ACC112 (cell line): ENCODE results near the gene RBM42.

Source experiments
- H2AFZ ChIP-seq: fragments of 200-600 bp; sonication (generic); one replicate; pipeline ENCODE4 v1.6.0; 2017; ENCODE audit warnings: antibody characterized with exemption, low read length; ENCODE audit not compliant: unreplicated experiment
- H3K27ac ChIP-seq: fragments of 200-600 bp; sonication (generic); 2 replicates; pipeline ENCODE4 v1.5.1; 2014; ENCODE audit warnings: low read depth, mild to moderate bottlenecking, antibody characterized with exemption, low read length, moderate library complexity
- H3K27me3 ChIP-seq: fragments of 200-600 bp; sonication (generic); 2 replicates; pipeline ENCODE4 v1.6.1; 2014; ENCODE audit warnings: mild to moderate bottlenecking, antibody characterized with exemption, low read length, moderate library complexity, mixed read lengths; ENCODE audit not compliant: insufficient read depth
- H3K36me3 ChIP-seq: fragments of 200-600 bp; sonication (generic); 2 replicates; pipeline ENCODE4 v1.6.1; 2016; ENCODE audit warnings: mild to moderate bottlenecking, antibody characterized with exemption, low read length, moderate library complexity, mixed read lengths; ENCODE audit not compliant: insufficient read depth
- H3K4me1 ChIP-seq: fragments of 200-600 bp; sonication (generic); one replicate; pipeline ENCODE4 v1.6.1; 2016; ENCODE audit warnings: low read length, mixed read lengths; ENCODE audit not compliant: insufficient read depth, unreplicated experiment, control insufficient read depth
- H3K4me3 ChIP-seq: fragments of 200-600 bp; sonication (generic); 2 replicates; pipeline ENCODE4 v1.5.1; 2014; ENCODE audit warnings: mild to moderate bottlenecking, low read depth, low read length
- H3K79me2 ChIP-seq: fragments of 200-600 bp; sonication (generic); one replicate; pipeline ENCODE4 v1.6.0; 2016; ENCODE audit warnings: low read length; ENCODE audit not compliant: control insufficient read depth, unreplicated experiment, insufficient read depth

RBM42 gene

DNA sequence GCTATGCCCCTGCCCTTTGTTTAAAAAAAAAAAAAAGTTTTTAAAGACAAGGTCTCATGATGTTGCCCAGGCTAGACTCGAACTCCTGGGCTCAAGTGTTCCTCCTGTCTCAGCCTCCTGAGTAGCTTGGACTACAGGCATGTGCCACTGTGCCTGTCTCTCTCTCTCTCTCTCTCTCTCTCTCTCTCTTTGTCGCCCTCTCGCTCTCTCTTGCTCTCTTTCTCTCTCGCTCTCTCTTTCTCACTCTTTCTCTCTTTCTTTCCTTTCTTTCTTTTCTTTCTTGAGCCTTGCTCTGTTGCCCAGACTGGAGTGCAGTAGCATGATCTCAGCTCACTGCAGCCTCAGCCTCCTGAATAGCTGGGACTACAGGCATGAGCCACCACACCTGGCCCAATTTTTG is 26.8 kb downstream of the RBM42 start:
- Histone ChIP-seq H3K4me1 (no peaks in the 10 kb centered on the region), H3K79me2 (peaks cover 2% of the 10 kb centered on the region), H3K27me3 (no peaks in the 10 kb centered on the region), H3K36me3 (no peaks in the 10 kb centered on the region), H3K4me3 (no peak overlapping the region), H2AFZ (no peak overlapping the region), H3K27ac (no peak overlapping the region)

DNA sequence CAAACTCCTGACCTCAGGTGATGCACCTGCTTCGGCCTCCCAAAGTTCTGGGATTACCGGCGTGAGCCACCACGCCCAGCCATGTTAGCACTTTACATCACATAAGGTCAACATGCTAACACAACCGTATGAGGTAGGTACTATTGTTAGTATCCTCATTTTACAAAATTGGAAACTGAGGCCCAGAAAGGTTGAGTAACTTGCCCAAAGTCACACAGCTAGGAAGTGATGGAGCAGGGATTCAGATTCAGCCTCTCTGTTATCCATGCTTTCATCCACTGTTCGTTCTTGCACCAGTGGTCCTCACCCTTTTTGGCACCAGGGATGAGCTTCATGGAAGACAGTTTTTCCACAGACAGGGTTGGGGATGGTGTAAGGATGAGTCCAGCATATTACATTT is 27.9 kb downstream of the RBM42 start:
- no peaks in the 10 kb centered on the region for H3K4me1 ChIP-seq
- H3K4me3 ChIP-seq: no peak overlapping the region
- no peak overlapping the region for H3K27ac ChIP-seq
- H3K79me2 ChIP-seq: no peaks in the 10 kb centered on the region
- H3K36me3 ChIP-seq: no peaks in the 10 kb centered on the region
- no peaks in the 10 kb centered on the region for H3K27me3 ChIP-seq
- H2AFZ ChIP-seq: no peak overlapping the region

DNA sequence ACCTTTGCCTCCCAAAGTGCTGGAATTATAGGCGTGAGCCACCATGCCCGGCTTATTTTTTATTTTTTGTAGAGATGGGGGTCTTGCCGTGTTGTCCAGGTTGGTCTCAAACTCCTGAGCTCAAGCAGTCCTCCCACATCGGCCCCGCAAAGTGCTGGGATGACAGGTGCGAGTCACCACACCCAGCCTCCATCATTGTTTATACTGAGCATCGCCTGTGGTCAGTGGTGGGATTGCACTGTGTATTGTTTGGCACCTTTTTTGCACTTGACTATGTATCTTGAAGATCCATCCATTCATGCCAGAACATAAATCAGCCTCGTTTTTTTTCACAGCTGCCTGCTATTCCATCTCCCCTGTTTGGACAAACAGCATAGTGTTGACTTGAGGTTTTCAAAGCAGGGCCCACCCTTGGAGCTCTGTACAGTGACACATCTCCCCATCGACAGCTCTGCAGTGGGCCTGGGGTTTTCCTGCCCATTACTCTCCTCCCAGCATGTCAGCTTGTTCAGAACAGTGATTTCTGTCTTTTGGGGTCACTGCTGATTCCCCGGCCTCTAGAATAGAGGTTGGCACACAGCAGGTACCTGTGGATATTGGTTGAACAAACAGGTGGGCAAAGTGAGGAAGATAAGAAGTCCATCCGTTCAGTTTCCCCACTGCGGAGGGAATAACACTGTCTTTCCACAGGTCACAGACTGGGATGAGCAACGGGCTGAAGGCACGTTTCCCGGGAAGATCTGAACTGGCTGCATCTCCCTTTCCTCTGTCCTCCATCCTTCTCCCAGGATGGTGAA is 29.3 kb downstream of the RBM42 start:
- Histone ChIP-seq H3K27ac (no peak overlapping the region), H3K27me3 (no peaks in the 10 kb centered on the region), H3K4me3 (no peak overlapping the region), H3K79me2 (no peaks in the 10 kb centered on the region), H3K36me3 (no peaks in the 10 kb centered on the region), H3K4me1 (no peaks in the 10 kb centered on the region), H2AFZ (no peak overlapping the region)

DNA sequence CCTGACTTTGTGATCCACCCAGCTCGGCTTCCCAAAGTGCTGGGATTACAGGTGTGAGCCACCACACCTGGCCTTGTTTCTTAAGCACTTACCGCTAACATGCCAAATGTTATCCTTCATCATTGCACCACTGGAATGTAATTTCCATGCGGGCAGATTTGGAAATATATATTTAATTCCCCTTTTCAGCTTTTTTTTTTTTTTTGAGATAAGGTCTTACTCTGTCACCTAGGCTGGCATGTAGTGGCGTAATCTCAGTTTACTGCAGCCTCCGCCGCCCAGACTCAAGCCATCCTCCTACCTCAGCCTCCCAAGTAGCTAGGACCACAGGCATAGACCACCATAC is 33.1 kb downstream of the RBM42 start:
- Histone ChIP-seq H3K36me3 (no peaks in the 10 kb centered on the region), H3K4me3 (no peak overlapping the region), H3K4me1 (no peaks in the 10 kb centered on the region), H3K79me2 (no peaks in the 10 kb centered on the region), H3K27ac (no peak overlapping the region), H3K27me3 (no peaks in the 10 kb centered on the region), H2AFZ (no peak overlapping the region)

DNA sequence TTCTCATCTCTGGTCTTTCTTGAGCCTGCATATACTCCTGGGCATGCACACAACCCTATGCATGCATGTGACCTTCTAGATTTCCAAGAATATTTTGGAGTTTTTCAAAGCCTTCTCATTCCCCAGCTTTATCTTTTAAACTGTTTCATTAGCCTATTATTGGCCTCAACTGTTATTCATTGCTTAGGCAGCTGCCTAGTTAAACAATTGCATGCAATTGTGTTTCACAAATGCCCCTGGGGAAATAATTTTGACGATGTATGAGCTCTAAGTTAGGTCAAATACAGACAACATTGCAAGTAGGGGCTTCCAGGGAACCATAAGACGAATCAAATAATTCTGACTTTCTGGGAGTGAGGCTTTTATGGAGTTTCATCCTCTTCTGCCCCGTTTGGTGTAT is 35.1 kb downstream of the RBM42 start:
- no peaks in the 10 kb centered on the region for H3K79me2 ChIP-seq
- H3K36me3 ChIP-seq: no peaks in the 10 kb centered on the region
- no peaks in the 10 kb centered on the region for H3K4me1 ChIP-seq
- 0 out of 2 replicates have a peak, but pooled peaks cover under 1% of the 10 kb centered on the region for H3K27me3 ChIP-seq
- H2AFZ ChIP-seq: no peak overlapping the region
- no peak overlapping the region for H3K4me3 ChIP-seq
- no peak overlapping the region for H3K27ac ChIP-seq

DNA sequence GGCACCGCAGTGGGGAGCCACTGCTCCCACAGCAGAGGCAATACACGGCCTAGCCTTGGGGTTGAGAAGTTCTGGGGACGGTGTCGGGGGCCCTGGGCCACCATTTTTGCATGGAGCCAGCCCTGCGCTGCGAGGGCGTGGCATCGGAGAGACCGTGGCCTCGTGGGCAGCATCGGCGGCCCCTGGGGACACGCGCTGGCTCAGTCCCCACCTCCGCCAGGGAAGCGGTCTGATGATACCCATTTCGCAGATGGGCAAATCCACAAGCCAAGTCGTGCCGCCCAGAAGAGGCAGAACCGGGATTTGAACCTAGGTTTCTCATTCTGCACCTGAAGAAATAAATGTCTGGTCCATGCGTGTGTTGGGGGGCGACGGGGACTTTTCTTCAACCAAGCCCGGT is 36.3 kb downstream of the RBM42 start:
- H2AFZ ChIP-seq: no peak overlapping the region
- no peaks in the 10 kb centered on the region for H3K4me1 ChIP-seq
- H3K79me2 ChIP-seq: no peaks in the 10 kb centered on the region
- H3K27me3 ChIP-seq: peaks cover 10% of the 10 kb centered on the region
- H3K36me3 ChIP-seq: no peaks in the 10 kb centered on the region
- no peak overlapping the region for H3K4me3 ChIP-seq
- no peak overlapping the region for H3K27ac ChIP-seq

DNA sequence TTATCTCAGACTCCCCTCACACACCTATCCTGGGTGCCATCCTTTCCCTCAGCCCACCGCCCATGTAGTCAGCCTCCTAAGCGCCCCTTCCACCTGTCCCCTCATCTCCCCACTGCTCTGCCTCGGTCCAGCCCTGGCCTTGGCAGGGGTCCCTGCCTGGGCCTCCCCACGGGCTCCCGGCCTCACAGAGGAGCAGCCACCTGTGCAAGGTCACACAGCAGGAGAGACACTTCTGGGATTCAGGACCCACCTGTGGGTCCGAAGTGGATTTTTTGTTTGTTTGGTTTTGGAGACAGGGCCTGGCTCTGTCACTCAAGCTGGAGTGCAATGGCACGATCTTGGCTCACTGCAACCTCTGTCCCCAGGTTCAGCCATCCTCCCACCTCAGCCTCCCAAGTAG is 36.8 kb downstream of the RBM42 start:
- no peak overlapping the region for H3K4me3 ChIP-seq
- H3K27me3 ChIP-seq: peaks cover 10% of the 10 kb centered on the region
- H3K36me3 ChIP-seq: no peaks in the 10 kb centered on the region
- H3K4me1 ChIP-seq: no peaks in the 10 kb centered on the region
- no peak overlapping the region for H3K27ac ChIP-seq
- no peak overlapping the region for H2AFZ ChIP-seq
- no peaks in the 10 kb centered on the region for H3K79me2 ChIP-seq

DNA sequence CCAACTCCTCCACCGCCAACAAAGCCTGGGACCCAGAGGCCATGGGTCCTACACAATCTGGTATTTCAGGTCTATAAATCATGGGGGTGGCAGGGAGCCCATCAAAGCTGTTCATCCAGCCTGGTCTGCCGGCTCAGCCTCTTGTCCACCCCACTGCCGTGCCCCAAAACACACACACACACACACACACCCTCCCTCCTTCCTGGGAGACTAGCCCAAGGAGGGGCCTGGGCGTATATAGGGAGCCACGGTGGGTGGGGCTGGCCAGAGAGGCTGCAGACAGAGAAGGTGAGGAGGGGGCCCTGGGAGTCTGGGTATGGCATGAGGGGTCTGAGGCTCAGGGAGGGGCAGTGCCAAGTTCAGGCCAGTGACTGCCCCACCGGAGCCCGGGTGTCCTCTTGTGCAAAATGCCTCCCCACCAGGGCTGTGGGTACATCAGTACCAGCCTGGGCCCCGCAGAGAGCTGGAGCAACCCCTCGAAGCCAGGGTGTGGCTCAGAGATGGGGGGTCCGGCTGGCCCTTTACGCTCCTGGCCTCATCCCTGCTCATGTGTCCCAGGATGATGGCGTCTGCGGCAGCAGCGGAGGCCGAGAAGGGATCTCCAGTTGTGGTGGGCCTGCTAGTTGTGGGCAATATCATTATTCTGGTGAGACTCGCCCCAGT is 37.5 kb downstream of the RBM42 start, which contains the start of gene UPK1A:
Gene UPK1A (plus strand): TSS at position 267 of the 663 bp plus-strand sequence. CDS start 296 bp downstream, at position 563.
- Histone ChIP-seq H3K79me2 (no peaks in the 10 kb centered on the region), H3K27ac (no peak within 1 kb of the TSS), H3K36me3 (no peaks in the 10 kb centered on the region), H3K4me3 (no peak within 1 kb of the TSS), H3K4me1 (no peaks in the 10 kb centered on the region), H2AFZ (no peak within 1 kb of the TSS), H3K27me3 (peaks cover 10% of the 10 kb centered on the region)

DNA sequence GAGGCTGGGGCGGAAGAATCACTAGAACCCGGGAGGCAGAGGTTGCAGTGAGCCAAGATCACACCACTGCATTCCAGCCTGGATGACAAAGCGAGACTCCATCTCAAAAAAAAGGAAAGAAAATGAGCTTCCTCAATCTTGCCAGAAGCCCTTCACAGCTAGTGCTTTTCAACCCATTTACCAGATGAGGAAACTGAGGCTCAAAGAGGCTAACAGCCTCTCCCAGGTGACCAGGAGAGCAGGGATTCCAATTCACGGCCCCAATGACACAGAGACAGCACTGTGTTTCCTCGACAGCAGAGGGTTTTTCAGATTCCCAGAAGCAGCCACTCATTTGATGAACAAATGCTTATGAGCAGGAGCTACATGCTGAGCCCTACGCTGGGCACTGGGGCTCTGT is 40.7 kb downstream of the RBM42 start:
- H3K4me3 ChIP-seq: no peak overlapping the region
- no peak overlapping the region for H3K27ac ChIP-seq
- no peak overlapping the region for H2AFZ ChIP-seq

DNA sequence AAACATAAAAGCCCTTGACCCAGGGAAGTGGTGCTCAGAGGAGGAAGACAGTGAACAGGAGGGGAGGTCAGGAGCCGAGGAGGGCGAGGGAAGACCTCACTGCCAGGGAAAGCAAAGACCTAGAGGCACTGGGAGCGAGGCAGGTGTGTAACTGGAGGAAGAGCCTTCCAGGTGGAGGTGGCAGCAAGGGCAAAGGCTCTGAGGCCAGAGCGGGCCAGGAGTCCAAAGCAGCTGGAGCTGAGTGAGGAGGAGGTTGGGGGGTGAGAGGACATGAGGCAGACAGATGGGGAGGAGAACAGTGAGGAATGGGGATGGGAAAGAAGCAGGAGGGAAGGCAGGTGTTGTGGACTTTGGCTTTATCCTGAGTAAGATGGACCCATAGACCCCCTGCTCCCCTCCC is 41.1 kb downstream of the RBM42 start:
- H2AFZ ChIP-seq: no peak overlapping the region
- H3K36me3 ChIP-seq: no peaks in the 10 kb centered on the region
- H3K27ac ChIP-seq: no peak overlapping the region
- no peaks in the 10 kb centered on the region for H3K79me2 ChIP-seq
- peaks cover 10% of the 10 kb centered on the region for H3K27me3 ChIP-seq
- no peaks in the 10 kb centered on the region for H3K4me1 ChIP-seq
- H3K4me3 ChIP-seq: no peak overlapping the region

More for the DNA sequence above, 40.7 kb downstream of the RBM42 start:
- Histone ChIP-seq H3K27me3 (peaks cover 10% of the 10 kb centered on the region), H3K4me1 (no peaks in the 10 kb centered on the region), H3K36me3 (no peaks in the 10 kb centered on the region), H3K79me2 (no peaks in the 10 kb centered on the region)

DNA sequence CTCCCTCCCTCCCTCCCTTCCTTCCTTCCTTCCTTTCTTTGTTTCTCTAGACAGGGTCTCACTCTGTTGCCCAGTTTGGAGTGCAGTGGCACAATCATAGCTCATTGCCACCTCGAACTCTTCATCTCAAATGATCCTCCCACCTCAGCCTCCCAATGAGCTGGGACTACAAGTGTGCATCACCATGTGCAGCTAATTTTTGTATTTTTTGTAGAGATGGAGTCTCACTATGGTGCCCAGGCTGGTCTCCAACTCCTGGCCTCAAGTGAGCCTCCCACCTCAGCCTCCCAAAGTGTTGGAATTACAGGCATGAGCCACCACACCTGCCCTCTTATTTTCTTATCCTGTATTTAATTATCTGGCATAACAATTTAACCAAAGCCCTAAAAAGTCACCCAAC is 41.9 kb downstream of the RBM42 start:
- H3K27ac ChIP-seq: no peak overlapping the region
- H2AFZ ChIP-seq: no peak overlapping the region
- no peak overlapping the region for H3K4me3 ChIP-seq
- peaks cover 10% of the 10 kb centered on the region for H3K27me3 ChIP-seq
- no peaks in the 10 kb centered on the region for H3K4me1 ChIP-seq
- no peaks in the 10 kb centered on the region for H3K79me2 ChIP-seq
- no peaks in the 10 kb centered on the region for H3K36me3 ChIP-seq
